ENCODE results near the gene TTL.

- TF ChIP-seq CTCF (IDR thresholded peaks at IDR 0.05 in 8 of 11, conservative IDR thresholded peaks at IDR 0.05 in 3 of 11), result no peak
- TF ChIP-seq POLR2A (IDR thresholded peaks at IDR 0.05), result no peak
Observed at GRCh38 chr2:112483831-112484230, 1.9 kb downstream of the TTL start.

Measured in spleen (tissue), 7 donors.